PC-3 (cell line): ENCODE measurements around the gene PGLYRP4. TPM values are rescaled to one million over a fixed set of nuclear protein-coding genes. Genes with fewer than 3 reads are reported as not detected.

Source experiments
- ATAC-seq: fragments of 200-7000 bp; cut with Tn5 transposase; 2 replicates; pipeline ENCODE4 v1.9.1; 2020; ENCODE audit warnings: mild to moderate bottlenecking, moderate library complexity
- BruUV-seq: library from RNA; stranded (reverse); fragments of 400-500 nt; replicated peaks from 2 replicates; lab custom pipeline; 2021; lab: Mats Ljungman, UMichigan
- CTCF ChIA-PET: fragments of 300-600 bp; sonication (Branson Sonifier 250); formaldehyde crosslinking; loops from one replicate; lab custom pipeline; 2022; ENCODE audit warnings: antibody characterized with exemption; lab: Charles Lee
- POLR2A ChIA-PET: fragments of 300-600 bp; sonication (Branson Sonifier 250); formaldehyde crosslinking; loops from one replicate; lab custom pipeline; 2022; ENCODE audit warnings: antibody characterized with exemption; ENCODE audit not compliant: unreplicated experiment; lab: Charles Lee
- DNase-seq: peaks from one replicate; pipeline ENCODE4 v3.0.0-alpha.2; 2015
- H2AFZ ChIP-seq: fragments of 300-600 bp; sonication (generic); 2 replicates; pipeline ENCODE4 v1.6.0; 2016; ENCODE audit warnings: antibody characterized with exemption, low read length
- H3F3A ChIP-seq: fragments of 300-600 bp; sonication (generic); one replicate; pipeline ENCODE4 v1.6.0; 2017; ENCODE audit warnings: antibody characterized with exemption, low read length, control low read depth, mild to moderate bottlenecking; ENCODE audit not compliant: unreplicated experiment
- H3K27ac ChIP-seq: fragments of 300-600 bp; sonication (generic); 2 replicates; pipeline ENCODE4 v1.5.1; 2016; ENCODE audit warnings: mild to moderate bottlenecking, low read length
- H3K27me3 ChIP-seq: fragments of 300-600 bp; sonication (generic); 2 replicates; pipeline ENCODE4 v1.6.1; 2016; ENCODE audit warnings: low read length, mixed read lengths
- H3K36me3 ChIP-seq: fragments of 300-600 bp; sonication (generic); 2 replicates; pipeline ENCODE4 v1.6.1; 2016; ENCODE audit warnings: low read depth, mixed run types, low read length, mixed read lengths
- H3K4me1 ChIP-seq: fragments of 300-600 bp; sonication (generic); 2 replicates; pipeline ENCODE4 v1.5.1; 2016; ENCODE audit warnings: low read length; ENCODE audit not compliant: insufficient read depth
- H3K4me2 ChIP-seq: fragments of 300-600 bp; sonication (generic); 2 replicates; pipeline ENCODE4 v1.6.0; 2016; ENCODE audit warnings: low read length
- H3K4me3 ChIP-seq: fragments of 300-600 bp; sonication (generic); 2 replicates; pipeline ENCODE4 v1.5.1; 2016; ENCODE audit warnings: mild to moderate bottlenecking, low read length, mixed read lengths
- H3K79me2 ChIP-seq: fragments of 300-600 bp; sonication (generic); 2 replicates; pipeline ENCODE4 v1.6.1; 2017; ENCODE audit warnings: low read length, mixed read lengths
- H3K9ac ChIP-seq: fragments of 300-600 bp; sonication (generic); 2 replicates; pipeline ENCODE4 v1.6.0; 2016; ENCODE audit warnings: mild to moderate bottlenecking, low read length
- H3K9me2 ChIP-seq: fragments of 300-600 bp; sonication (generic); replicated peaks from 2 replicates; pipeline ENCODE4 v1.6.1; 2016; ENCODE audit warnings: mixed run types, low read length, mixed read lengths
- H3K9me3 ChIP-seq: fragments of 300-600 bp; sonication (generic); 2 replicates; pipeline ENCODE4 v1.6.1; 2016; ENCODE audit warnings: low read length, mixed read lengths
- H4K20me1 ChIP-seq: fragments of 300-600 bp; sonication (generic); 2 replicates; pipeline ENCODE4 v1.6.1; 2016; ENCODE audit warnings: low read length, mixed read lengths
- CTCF ChIP-seq: fragments of 300-600 bp; sonication (generic); conservative IDR thresholded peaks from 2 replicates; pipeline ENCODE4 v1.5.1; 2017; ENCODE audit warnings: antibody characterized with exemption, low read depth, mild to moderate bottlenecking, low read length
- EZH2 ChIP-seq: fragments of 300-600 bp; sonication (generic); IDR thresholded peaks from one replicate; pipeline ENCODE4 v1.6.1; 2017; ENCODE audit warnings: antibody characterized with exemption, mild to moderate bottlenecking, low read length; ENCODE audit not compliant: unreplicated experiment
- EZH2phosphoT487 ChIP-seq: fragments of 300-600 bp; sonication (generic); IDR thresholded peaks from 2 replicates; pipeline ENCODE4 v1.6.1; 2018; ENCODE audit warnings: mild to moderate bottlenecking, antibody characterized with exemption, low read length, borderline replicate concordance
- intact Hi-C: fragments of 100-400 bp; cut with micrococcal nuclease; formaldehyde crosslinking; loops from 2 replicates; pipeline ENCODE4 v1.9.0; 2023
- total RNA-seq: library from RNA; depleted of rRNA; stranded (reverse); fragments of >200 nt; gene quantifications from 2 replicates; pipeline ENCODE4 v1.2.3, GENCODE V29; 2014

The PGLYRP4 gene
- total RNA-seq, 1 experiment from 2014 or later, result not detected

- Histone ChIP-seq H3K4me3 (no peak overlapping the region), H3K27ac (no peak overlapping the region), H4K20me1 (no peaks in the 10 kb centered on the region), H3K27me3 (peaks cover 94% of the 10 kb centered on the region), H3F3A (no peaks in the 10 kb centered on the region), H3K36me3 (no peaks in the 10 kb centered on the region), H3K9me3 (no peaks in the 10 kb centered on the region), H3K9ac (no peak overlapping the region), H3K4me1 (no peaks in the 10 kb centered on the region), H3K9me2 (no peaks in the 10 kb centered on the region), H2AFZ (no peak overlapping the region), H3K4me2 (no peak overlapping the region), H3K79me2 (no peaks in the 10 kb centered on the region)
- no TSS peak for BruUV-seq
- DNase-seq (no peak), ATAC-seq (no peak)
- TF ChIP-seq EZH2phosphoT487 (no peak), CTCF (no peak), EZH2 (no peak)
- POLR2A ChIA-PET, result no interaction called here
- intact Hi-C loops, result no loop called here
- CTCF ChIA-PET, result no interaction called here
Observed at GRCh38 chr1:153306303-153307220, 42.1 kb downstream of the PGLYRP4 start.

- H4K20me1 ChIP-seq, result no peaks in the 10 kb centered on the region
- H3K9me2 ChIP-seq, result no peaks in the 10 kb centered on the region
- H3K4me1 ChIP-seq, result no peaks in the 10 kb centered on the region
- ATAC-seq (no peak), DNase-seq (no peak)
- TF ChIP-seq EZH2, result no peak
- TF ChIP-seq CTCF, result no peak
- no peak for TF ChIP-seq EZH2phosphoT487
- H3K4me3 ChIP-seq, result no peak overlapping the region
- intact Hi-C loops, result no loop called here
- no peaks in the 10 kb centered on the region for H3K9me3 ChIP-seq
- ChIA-PET POLR2A (no interaction called here), CTCF (no interaction called here)
- H3K4me2 ChIP-seq, result no peak overlapping the region
- H3F3A ChIP-seq, result no peaks in the 10 kb centered on the region
- H3K27ac ChIP-seq, result no peak overlapping the region
- H3K27me3 ChIP-seq, result peaks cover 98% of the 10 kb centered on the region
- no peaks in the 10 kb centered on the region for H3K36me3 ChIP-seq
- H3K9ac ChIP-seq, result no peak overlapping the region
- H2AFZ ChIP-seq, result no peak overlapping the region
- no TSS peak for BruUV-seq
- no peaks in the 10 kb centered on the region for H3K79me2 ChIP-seq
Observed at GRCh38 chr1:153305682-153306081, 43.0 kb downstream of the PGLYRP4 start.

GRCh38 chr1:153302308-153302707 lies 46.3 kb downstream of the PGLYRP4 start:
- TF ChIP-seq EZH2phosphoT487, result no peak
- no peak for TF ChIP-seq CTCF
- TF ChIP-seq EZH2, result no peak
- POLR2A ChIA-PET, result no interaction called here
- intact Hi-C loops, result no loop called here

More at GRCh38 chr1:153302308-153302707, 46.3 kb downstream of the PGLYRP4 start:
- no peaks in the 10 kb centered on the region for H3K36me3 ChIP-seq
- no peaks in the 10 kb centered on the region for H3K9me2 ChIP-seq
- no peaks in the 10 kb centered on the region for H3K9me3 ChIP-seq
- no peak overlapping the region for H3K4me3 ChIP-seq
- no TSS peak for BruUV-seq
- no peaks in the 10 kb centered on the region for H3F3A ChIP-seq
- H3K79me2 ChIP-seq, result no peaks in the 10 kb centered on the region
- no peak overlapping the region for H3K4me2 ChIP-seq
- ATAC-seq (no peak), DNase-seq (no peak)
- no peaks in the 10 kb centered on the region for H4K20me1 ChIP-seq
- CTCF ChIA-PET, result no interaction called here
- H2AFZ ChIP-seq, result no peak overlapping the region
- no peak overlapping the region for H3K27ac ChIP-seq
- H3K9ac ChIP-seq, result no peak overlapping the region
- H3K27me3 ChIP-seq, result peaks cover 96% of the 10 kb centered on the region
- no peaks in the 10 kb centered on the region for H3K4me1 ChIP-seq
